ENCODE results near the gene LEO1.

- TF ChIP-seq CTCF (IDR thresholded peaks at IDR 0.05), result no peak
- TF ChIP-seq ATF3 (CRISPR knock-in tag; conservative IDR thresholded peaks at IDR 0.05), result no peak
- TF ChIP-seq USF1 (CRISPR knock-in tag; IDR thresholded peaks at IDR 0.05), result no peak
- TF ChIP-seq USF2 (CRISPR knock-in tag; IDR thresholded peaks at IDR 0.05), result no peak
- no peak for TF ChIP-seq AFF4 (CRISPR knock-in tag; IDR thresholded peaks at IDR 0.05; ENCODE audit: borderline replicate concordance)
- TF ChIP-seq KAT7 (CRISPR knock-in tag; IDR thresholded peaks at IDR 0.05; ENCODE audit: borderline replicate concordance), result no peak
- no peak for TF ChIP-seq JAZF1 (CRISPR knock-in tag; IDR thresholded peaks at IDR 0.05)
- no peak for TF ChIP-seq ATF2 (CRISPR knock-in tag; IDR thresholded peaks at IDR 0.05; ENCODE audit: borderline replicate concordance, low read depth)
- TF ChIP-seq ZBTB43 (CRISPR knock-in tag; IDR thresholded peaks at IDR 0.05), result no peak
- no peak for TF ChIP-seq MAX (CRISPR knock-in tag; IDR thresholded peaks at IDR 0.05)
- no peak for TF ChIP-seq MLX (CRISPR knock-in tag; IDR thresholded peaks at IDR 0.05)
- no peak for TF ChIP-seq ESRRA (CRISPR knock-in tag; IDR thresholded peaks at IDR 0.05; ENCODE audit: borderline replicate concordance)
Measured at GRCh38 chr15:51967583-51967982, 4.0 kb downstream of the LEO1 start.

Measured in WTC11 (cell line).